HEK293 (cell line): ENCODE results near the gene COL24A1.

Experiments used
- CTCF ChIA-PET: fragments of 350-600 bp; formaldehyde crosslinking; extraction: SDS; loops from one replicate; lab custom pipeline; 2021; ENCODE audit warnings: antibody characterized with exemption; lab: Yijun Ruan, JAX
- POLR2A ChIA-PET: fragments of 300-600 bp; formaldehyde crosslinking; extraction: SDS; loops from one replicate; lab custom pipeline; 2020; ENCODE audit warnings: antibody characterized with exemption, inconsistent platforms; lab: Yijun Ruan, JAX
- H3K27ac ChIP-seq: fragments of 200-500 bp; sonication (Bioruptor generic); 2 replicates; pipeline ENCODE4 v1.5.1; 2014; ENCODE audit warnings: low read depth, low read length, control low read depth, inconsistent platforms; ENCODE audit errors: extremely low read depth
- H3K36me3 ChIP-seq, 2 experiments: fragments of 200-500 bp in 1 of 2; sonication (Bioruptor generic) in 1 of 2; 1 replicate in 1 of 2; 2 replicates in 1 of 2; pipeline ENCODE4 v1.5.1; 2014 to 2017; ENCODE audit warnings: inconsistent platforms in 2 of 2, low read length in 2 of 2; ENCODE audit not compliant: control insufficient read depth in 2 of 2, insufficient read depth in 1 of 2
- H3K4me1 ChIP-seq: fragments of 200-500 bp; sonication (Bioruptor generic); 2 replicates; pipeline ENCODE4 v1.5.1; 2014; ENCODE audit warnings: mild to moderate bottlenecking, low read length, inconsistent platforms; ENCODE audit not compliant: control insufficient read depth, insufficient read depth
- H3K4me3 ChIP-seq: 2 replicates; pipeline ENCODE4 v1.5.1; 2011; ENCODE audit warnings: low read depth, mild to moderate bottlenecking, control low read depth, low read length, moderate library complexity
- H3K9me3 ChIP-seq: fragments of 200-500 bp; sonication (Bioruptor generic); 2 replicates; pipeline ENCODE4 v1.5.1; 2014; ENCODE audit warnings: low read depth, low read length, inconsistent platforms; ENCODE audit not compliant: control insufficient read depth, insufficient read depth
- GLI2 ChIP-seq: fragments of 450-650 bp; formaldehyde crosslinking; IDR thresholded peaks from 2 replicates; pipeline ENCODE4; 2017; ENCODE audit warnings: missing biosample characterization, missing genetic modification characterization, low read depth, borderline replicate concordance
- KLF7 ChIP-seq: fragments of 450-650 bp; formaldehyde crosslinking; IDR thresholded peaks from 2 replicates; pipeline ENCODE4 v1.5.1; 2016; ENCODE audit warnings: missing biosample characterization, missing genetic modification characterization, borderline replicate concordance
- KLF9 ChIP-seq: fragments of 450-650 bp; formaldehyde crosslinking; IDR thresholded peaks from 2 replicates; pipeline ENCODE4 v1.5.1; 2016; ENCODE audit warnings: missing biosample characterization, missing genetic modification characterization, low read depth
- TCF7L2 ChIP-seq: IDR thresholded peaks from 2 replicates; pipeline ENCODE4 v1.6.1; 2011; ENCODE audit warnings: low read depth, mild to moderate bottlenecking, inconsistent platforms, low read length, moderate library complexity, borderline replicate concordance
- ZNF184 ChIP-seq: fragments of 450-650 bp; IDR thresholded peaks from 2 replicates; pipeline ENCODE4 v1.5.1; 2018; ENCODE audit warnings: missing biosample characterization, mild to moderate bottlenecking, missing genetic modification characterization
- ZNF223 ChIP-seq: fragments of 450-650 bp; formaldehyde crosslinking; IDR thresholded peaks from 2 replicates; pipeline ENCODE4 v1.5.1; 2016; ENCODE audit warnings: missing biosample characterization, missing genetic modification characterization
- ZNF302 ChIP-seq: fragments of 450-650 bp; formaldehyde crosslinking; IDR thresholded peaks from 2 replicates; pipeline ENCODE4 v1.5.1; 2016; ENCODE audit warnings: missing biosample characterization, missing genetic modification characterization, low read depth
- ZNF660 ChIP-seq: fragments of 450-650 bp; IDR thresholded peaks from 2 replicates; pipeline ENCODE4 v1.5.1; 2018; ENCODE audit warnings: missing biosample characterization, mild to moderate bottlenecking, missing genetic modification characterization
- ZNF792 ChIP-seq: fragments of 450-650 bp; formaldehyde crosslinking; IDR thresholded peaks from 2 replicates; pipeline ENCODE4 v1.5.1; 2016; ENCODE audit warnings: missing biosample characterization, missing genetic modification characterization
- TF ChIP-seq, protein P1 (sequence below): fragments of 450-650 bp; formaldehyde crosslinking; IDR thresholded peaks from 2 replicates; pipeline ENCODE4 v1.5.1; 2017; ENCODE audit warnings: missing biosample characterization, mild to moderate bottlenecking, missing genetic modification characterization, moderate library complexity
- TF ChIP-seq, protein P2 (sequence below): fragments of 450-650 bp; formaldehyde crosslinking; IDR thresholded peaks from 2 replicates; pipeline ENCODE4 v1.5.1; 2017; ENCODE audit warnings: missing biosample characterization, missing genetic modification characterization
- TF ChIP-seq, protein P3 (sequence below): fragments of 450-650 bp; formaldehyde crosslinking; optimal IDR thresholded peaks from 2 replicates; pipeline ENCODE3; 2016; ENCODE audit warnings: missing biosample characterization, mild to moderate bottlenecking, missing genetic modification characterization
- TF ChIP-seq, protein P4 (sequence below): fragments of 450-650 bp; formaldehyde crosslinking; IDR thresholded peaks from 2 replicates; pipeline ENCODE4 v1.5.1; 2016; ENCODE audit warnings: missing biosample characterization, missing genetic modification characterization
- TF ChIP-seq, protein P5 (sequence below): fragments of 450-650 bp; IDR thresholded peaks from 2 replicates; pipeline ENCODE4 v1.5.1; 2018; ENCODE audit warnings: missing biosample characterization, missing genetic modification characterization

Gene COL24A1

DNA sequence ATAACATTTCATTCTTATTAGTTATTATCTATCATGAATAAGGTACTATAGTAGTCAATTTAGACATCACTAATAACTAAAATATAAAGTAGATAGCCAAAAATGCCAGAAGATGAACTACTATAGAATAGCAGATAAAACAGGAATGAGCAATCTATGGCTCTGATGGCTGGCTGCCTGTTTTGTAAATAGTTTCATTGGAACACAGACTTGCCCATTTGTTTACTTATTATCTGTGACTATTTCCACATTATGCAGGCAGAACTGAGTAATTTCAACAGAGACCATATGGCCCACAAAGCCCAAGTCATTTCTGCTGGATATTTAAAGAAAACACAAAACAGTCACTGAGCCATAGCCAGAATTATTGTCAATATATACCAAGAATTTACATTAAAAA, 222.1 kb downstream of the COL24A1 start:
- Histone ChIP-seq H3K4me1 (no peaks in the 10 kb centered on the region), H3K27ac (no peak overlapping the region), H3K36me3 (no peaks in the 10 kb centered on the region), H3K4me3 (no peak overlapping the region), H3K9me3 (no peaks in the 10 kb centered on the region)
- TF ChIP-seq ZNF302 (no peak), TCF7L2 (no peak)
- TF ChIP-seq, protein P1, sequence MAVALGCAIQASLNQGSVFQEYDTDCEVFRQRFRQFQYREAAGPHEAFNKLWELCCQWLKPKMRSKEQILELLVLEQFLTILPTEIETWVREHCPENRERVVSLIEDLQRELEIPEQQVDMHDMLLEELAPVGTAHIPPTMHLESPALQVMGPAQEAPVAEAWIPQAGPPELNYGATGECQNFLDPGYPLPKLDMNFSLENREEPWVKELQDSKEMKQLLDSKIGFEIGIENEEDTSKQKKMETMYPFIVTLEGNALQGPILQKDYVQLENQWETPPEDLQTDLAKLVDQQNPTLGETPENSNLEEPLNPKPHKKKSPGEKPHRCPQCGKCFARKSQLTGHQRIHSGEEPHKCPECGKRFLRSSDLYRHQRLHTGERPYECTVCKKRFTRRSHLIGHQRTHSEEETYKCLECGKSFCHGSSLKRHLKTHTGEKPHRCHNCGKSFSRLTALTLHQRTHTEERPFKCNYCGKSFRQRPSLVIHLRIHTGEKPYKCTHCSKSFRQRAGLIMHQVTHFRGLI (tag by site-specific recombination): no peak
- POLR2A ChIA-PET: no interaction called here
- CTCF ChIA-PET: no interaction called here

DNA sequence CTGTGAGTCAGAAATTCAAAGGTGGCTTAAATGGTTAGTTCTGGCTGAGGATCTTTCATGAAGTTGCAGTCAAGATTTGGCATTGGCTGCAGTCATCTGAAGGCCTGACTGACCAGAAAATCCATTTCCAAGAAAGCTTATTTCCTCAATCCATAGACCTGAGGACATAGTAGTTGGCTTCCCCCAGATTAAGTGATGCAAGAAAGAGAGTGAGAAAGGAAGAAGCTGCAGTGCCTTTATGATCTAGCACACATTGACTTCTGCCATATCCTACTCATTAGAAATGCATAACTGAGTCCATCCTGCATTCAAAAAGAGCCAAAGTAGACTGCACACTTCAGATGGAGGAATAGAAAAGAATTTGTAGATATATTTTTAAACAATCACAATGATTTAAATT, 222.6 kb downstream of the COL24A1 start:
- Histone ChIP-seq H3K36me3 (no peaks in the 10 kb centered on the region), H3K27ac (no peak overlapping the region), H3K4me1 (no peaks in the 10 kb centered on the region), H3K9me3 (no peaks in the 10 kb centered on the region), H3K4me3 (no peak overlapping the region)
- TF ChIP-seq KLF7 (tag by site-specific recombination): no peak
- TF ChIP-seq, protein P2, sequence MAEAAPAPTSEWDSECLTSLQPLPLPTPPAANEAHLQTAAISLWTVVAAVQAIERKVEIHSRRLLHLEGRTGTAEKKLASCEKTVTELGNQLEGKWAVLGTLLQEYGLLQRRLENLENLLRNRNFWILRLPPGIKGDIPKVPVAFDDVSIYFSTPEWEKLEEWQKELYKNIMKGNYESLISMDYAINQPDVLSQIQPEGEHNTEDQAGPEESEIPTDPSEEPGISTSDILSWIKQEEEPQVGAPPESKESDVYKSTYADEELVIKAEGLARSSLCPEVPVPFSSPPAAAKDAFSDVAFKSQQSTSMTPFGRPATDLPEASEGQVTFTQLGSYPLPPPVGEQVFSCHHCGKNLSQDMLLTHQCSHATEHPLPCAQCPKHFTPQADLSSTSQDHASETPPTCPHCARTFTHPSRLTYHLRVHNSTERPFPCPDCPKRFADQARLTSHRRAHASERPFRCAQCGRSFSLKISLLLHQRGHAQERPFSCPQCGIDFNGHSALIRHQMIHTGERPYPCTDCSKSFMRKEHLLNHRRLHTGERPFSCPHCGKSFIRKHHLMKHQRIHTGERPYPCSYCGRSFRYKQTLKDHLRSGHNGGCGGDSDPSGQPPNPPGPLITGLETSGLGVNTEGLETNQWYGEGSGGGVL (tag by site-specific recombination): no peak
- TF ChIP-seq KLF9 (tag by site-specific recombination): no peak
- TF ChIP-seq, protein P3, sequence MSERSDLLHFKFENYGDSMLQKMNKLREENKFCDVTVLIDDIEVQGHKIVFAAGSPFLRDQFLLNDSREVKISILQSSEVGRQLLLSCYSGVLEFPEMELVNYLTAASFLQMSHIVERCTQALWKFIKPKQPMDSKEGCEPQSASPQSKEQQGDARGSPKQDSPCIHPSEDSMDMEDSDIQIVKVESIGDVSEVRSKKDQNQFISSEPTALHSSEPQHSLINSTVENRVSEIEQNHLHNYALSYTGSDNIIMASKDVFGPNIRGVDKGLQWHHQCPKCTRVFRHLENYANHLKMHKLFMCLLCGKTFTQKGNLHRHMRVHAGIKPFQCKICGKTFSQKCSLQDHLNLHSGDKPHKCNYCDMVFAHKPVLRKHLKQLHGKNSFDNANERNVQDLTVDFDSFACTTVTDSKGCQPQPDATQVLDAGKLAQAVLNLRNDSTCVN (tag by site-specific recombination): no peak
- no peak for TF ChIP-seq ZNF660
- TF ChIP-seq ZNF223 (tag by site-specific recombination): no peak
- TF ChIP-seq, protein P4, sequence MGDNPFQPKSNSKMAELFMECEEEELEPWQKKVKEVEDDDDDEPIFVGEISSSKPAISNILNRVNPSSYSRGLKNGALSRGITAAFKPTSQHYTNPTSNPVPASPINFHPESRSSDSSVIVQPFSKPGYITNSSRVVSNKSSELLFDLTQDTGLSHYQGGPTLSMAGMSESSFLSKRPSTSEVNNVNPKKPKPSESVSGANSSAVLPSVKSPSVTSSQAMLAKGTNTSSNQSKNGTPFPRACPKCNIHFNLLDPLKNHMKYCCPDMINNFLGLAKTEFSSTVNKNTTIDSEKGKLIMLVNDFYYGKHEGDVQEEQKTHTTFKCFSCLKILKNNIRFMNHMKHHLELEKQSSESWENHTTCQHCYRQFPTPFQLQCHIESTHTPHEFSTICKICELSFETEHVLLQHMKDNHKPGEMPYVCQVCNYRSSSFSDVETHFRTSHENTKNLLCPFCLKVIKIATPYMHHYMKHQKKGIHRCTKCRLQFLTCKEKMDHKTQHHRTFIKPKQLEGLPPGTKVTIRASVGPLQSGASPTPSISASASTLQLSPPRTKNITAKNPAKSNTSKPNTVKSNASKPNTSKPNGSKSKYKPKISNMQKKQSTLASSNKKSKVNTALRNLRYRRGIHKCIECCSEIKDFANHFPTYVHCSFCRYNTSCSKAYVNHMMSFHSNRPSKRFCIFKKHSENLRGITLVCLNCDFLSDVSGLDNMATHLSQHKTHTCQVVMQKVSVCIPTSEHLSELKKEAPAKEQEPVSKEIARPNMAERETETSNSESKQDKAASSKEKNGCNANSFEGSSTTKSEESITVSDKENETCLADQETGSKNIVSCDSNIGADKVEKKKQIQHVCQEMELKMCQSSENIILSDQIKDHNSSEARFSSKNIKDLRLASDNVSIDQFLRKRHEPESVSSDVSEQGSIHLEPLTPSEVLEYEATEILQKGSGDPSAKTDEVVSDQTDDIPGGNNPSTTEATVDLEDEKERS (tag by site-specific recombination): no peak
- TF ChIP-seq ZNF184: no peak
- TF ChIP-seq ZNF792 (tag by site-specific recombination): no peak
- TF ChIP-seq GLI2 (tag by site-specific recombination): no peak
- TF ChIP-seq, protein P5, sequence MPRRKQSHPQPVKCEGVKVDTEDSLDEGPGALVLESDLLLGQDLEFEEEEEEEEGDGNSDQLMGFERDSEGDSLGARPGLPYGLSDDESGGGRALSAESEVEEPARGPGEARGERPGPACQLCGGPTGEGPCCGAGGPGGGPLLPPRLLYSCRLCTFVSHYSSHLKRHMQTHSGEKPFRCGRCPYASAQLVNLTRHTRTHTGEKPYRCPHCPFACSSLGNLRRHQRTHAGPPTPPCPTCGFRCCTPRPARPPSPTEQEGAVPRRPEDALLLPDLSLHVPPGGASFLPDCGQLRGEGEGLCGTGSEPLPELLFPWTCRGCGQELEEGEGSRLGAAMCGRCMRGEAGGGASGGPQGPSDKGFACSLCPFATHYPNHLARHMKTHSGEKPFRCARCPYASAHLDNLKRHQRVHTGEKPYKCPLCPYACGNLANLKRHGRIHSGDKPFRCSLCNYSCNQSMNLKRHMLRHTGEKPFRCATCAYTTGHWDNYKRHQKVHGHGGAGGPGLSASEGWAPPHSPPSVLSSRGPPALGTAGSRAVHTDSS: no peak
- CTCF ChIA-PET: no interaction called here
- POLR2A ChIA-PET: no interaction called here
